Fibroblast of peridontal ligament (primary cell): Measurements from ENCODE around the gene WDFY1.

Experiments
- DNase-seq: peaks from one replicate; pipeline ENCODE4 v3.0.0-alpha.2; 2010; ENCODE audit errors: extremely low read depth

The WDFY1 gene

DNA sequence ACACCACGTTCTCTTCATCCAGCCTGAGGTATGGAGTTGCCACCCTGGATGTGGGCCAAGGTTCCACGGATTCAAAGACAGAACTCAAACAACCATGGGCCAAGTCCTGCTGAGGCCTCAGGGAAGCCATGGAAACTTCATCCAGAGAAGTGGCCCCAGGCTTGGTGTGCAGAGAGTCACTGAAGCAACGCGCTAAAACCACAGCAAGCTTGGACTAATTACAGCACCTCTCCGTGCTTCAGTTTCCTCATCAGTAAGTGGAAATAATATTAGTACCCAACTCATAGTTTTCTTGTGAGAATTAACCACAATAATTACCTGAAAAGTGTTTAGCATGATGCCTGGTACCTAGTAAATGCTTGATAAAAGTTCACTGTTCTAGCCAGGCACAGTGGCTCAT lies 88.6 kb downstream of the WDFY1 start:
- no peak for DNase-seq

DNA sequence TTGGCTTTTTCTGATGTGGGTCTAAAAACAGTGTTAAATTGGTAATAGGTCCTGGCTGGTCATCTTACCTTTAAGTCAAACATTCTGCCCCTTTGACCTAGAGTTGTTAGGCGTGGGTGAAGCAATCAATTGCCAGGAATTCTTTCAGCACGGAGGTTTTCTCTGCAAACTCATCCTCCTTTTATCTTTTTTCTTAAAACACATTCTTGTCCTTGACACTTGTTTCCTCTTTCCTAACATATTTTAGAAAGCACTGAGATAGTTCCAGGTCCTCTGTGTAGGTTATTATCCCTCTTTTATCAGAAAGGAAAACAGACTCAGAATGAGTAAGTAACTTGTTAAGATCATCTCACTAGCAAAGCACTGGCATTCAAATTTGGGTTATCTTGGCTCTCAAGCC lies 89.1 kb downstream of the WDFY1 start:
- no peak for DNase-seq

DNA sequence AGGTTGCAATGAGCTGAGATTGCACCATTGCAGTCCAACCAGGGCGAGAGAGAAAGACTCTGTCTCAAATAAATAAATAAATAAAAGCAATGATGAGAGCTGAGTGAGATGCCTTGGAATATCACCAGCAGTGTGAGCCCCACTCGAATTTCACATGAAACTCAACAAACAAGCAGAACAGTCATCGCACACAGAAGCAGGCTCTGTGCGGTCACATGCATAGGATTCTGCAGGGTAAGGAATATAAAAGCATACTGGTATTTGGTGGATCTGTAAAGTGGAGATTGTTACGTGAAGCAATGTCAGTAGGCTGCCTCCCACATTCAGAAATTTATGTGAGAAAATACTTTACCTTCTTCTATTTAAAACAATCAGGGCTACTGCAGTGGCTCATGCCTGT lies 89.7 kb downstream of the WDFY1 start:
- peak; percentile 44 for DNase-seq

DNA sequence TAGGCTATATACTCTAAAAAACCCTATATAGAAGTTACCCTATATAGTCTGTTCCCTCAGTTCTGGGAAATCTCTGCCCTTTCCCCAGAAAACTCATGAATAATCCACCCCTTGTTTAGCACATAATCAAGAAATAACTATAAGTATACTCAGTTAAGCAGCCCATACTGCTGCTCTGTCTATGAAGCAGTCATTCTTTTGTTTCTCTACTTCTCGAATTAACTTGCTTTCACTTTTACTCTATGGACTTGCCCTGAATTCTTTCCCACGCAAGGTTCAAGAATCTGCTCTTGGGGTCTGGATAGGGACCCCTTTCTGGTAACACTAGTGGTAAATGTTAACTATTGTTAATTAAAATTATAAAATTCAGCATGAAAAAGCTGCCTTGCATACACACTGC lies 90.4 kb downstream of the WDFY1 start:
- DNase-seq = no peak

GRCh38 chr2:223853425-223853837 lies 91.7 kb downstream of the WDFY1 start:
- no peak for DNase-seq

DNA sequence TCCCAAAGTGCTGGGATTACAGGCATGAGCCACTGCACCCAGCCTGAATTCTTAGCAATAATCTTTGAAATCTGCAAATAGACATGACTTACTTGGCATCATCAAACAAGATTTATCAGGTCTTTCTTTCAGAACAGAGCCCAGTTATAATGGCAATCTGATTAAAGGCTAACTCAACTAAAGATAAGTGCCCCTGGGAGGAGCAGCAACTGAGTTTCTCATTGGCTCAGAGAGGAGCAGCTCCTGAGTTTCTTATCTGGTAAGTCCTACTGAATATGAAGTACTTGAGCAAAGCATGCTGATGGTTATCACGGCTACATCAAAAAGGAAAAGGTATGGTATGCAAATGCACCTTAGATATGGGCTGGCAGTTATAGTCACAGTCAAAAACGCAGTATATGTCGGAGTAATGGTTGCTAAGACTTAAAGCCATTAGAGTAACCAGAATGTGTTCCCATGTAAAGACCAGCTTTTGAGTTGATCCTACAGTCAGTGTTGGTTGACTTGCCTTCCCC lies 92.8 kb downstream of the WDFY1 start:
- no peak for DNase-seq

DNA sequence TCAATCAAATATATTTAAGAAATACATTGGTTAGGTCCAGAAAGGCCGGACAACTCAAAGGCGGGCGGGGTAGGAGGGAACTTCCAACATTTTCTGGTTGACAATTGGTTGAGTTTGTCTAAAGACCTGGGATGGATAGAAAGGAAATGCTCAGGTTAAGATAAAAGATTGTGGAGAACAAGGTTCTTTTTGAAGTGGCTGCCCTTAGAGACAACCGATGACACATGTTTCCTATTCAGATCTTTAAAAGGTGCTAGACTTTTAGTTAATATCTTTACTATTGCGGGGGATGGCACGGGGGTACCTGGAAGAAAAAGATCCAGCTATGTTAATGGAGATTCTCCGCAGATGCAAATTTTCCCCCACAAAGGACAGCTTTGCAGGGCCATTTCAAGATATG lies 97.7 kb downstream of the WDFY1 start:
- no peak for DNase-seq

DNA sequence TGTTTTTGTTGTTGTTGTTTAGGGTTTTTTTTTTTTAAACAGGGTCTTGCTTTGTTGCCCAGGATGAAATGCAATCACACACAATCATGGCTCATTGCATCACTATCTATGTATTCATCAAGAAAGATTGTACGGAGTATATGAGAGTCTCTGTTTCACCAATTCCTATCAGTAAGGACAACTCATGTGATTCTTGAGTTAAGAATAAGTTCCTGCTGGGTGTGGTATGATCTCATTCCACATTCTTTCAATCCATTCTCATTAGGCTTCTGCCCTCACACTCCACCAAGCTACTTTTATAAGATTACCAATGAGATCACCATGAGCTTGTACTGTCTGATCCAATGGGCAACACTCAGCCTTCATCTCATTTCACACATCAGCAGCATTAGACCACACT lies 98.6 kb downstream of the WDFY1 start:
- DNase-seq = peak; percentile 88

- DNase-seq = no peak
These were observed 103.5 kb downstream of the WDFY1 start for GRCh38 chr2:223841436-223842190.

GRCh38 chr2:223837287-223838061 lies 107.7 kb downstream of the WDFY1 start, which contains the start of gene AP1S3:
Gene AP1S3, minus strand, starts transcription at chr2:223837582. Its CDS starts 132 bp downstream, at chr2:223837450.
- DNase-seq = no peak

DNA sequence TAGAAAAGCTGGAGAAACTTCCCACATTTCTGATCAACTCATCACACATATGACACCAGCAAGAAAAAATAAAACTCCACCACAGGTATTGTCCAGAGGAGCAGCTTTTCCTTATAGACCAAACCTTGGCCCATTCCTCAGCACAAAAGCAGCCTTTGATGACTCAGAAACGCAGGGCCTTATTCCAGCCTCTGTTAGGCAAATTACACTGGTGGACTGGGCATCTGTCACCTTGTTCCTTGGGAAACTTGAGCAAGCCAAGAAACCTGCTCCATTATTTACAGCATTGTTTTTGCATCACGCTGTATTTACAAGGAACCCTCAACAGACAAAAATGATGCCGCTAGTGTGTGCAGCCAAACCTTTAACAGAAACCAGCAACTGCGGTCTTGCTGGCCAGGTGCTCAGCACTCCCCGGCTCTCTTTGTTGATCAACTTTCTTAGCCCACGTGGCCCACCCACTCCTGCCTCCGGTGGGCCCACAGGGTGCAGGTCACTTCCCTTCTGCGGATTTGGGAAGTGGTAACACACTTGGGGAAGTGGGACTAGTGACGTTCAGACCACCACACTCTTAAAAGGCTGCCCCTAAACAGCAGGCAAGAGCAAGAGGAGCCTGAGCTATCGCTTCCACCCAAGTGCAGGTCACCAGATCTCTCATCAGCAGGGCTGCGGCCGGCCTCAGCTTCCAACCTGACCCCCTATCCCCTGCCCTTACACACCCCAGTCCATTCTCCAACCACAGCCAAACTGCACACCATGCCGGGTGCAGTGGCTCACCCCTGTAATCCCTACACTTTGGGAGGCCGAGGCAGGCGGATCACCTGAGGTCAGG lies 109.2 kb downstream of the WDFY1 start:
- no peak for DNase-seq

DNA sequence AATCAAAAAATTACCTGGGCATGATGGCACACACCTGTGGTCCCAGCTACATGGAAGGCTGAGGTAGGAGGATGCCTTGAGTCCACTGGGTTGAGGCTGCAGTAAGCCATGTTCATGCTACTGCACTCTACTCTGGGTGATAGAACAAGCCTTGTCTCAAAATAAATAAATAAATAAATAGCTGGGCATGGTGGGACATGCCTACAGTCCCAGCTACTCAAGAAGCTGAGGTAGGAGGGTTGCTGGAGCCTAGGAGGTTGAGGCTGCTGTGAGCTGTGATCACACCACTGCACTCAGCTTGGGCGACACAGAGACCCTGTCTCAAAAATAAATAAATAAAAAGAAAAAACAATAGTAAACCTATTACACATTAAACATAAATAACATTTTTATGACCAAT lies 110.7 kb downstream of the WDFY1 start:
- no peak for DNase-seq

DNA sequence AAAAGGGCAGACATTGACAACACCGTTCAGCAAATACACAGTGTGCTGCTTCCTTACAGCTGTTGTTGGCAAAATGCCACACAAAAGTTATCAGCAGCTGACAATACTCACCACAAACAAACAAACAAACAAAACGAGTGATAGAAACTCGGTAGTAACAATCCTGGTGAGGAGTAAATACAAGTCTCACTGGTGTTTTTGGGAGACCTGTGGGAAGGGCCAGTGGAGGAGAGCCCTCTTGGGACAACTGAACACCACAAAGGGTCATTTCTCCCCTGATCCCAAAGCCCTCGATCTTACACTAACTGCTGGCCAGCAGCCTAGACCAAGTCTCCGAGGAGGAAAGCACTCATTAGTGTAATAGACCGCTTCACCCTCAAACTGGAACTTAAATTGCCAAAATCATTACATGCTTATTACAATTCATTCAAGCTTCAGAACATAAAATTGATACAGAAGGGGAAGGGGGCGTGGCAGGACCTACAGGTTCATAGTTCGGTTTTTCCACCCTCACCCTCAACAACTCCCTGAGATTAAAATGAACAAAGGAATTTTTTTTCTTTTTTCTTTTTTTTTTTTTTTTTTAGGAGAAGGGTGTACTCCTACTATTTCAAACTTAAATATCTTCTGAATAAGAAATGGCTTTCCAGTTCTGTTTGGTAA lies 112.8 kb downstream of the WDFY1 start:
- no peak for DNase-seq

GRCh38 chr2:223829128-223829527 lies 116.0 kb downstream of the WDFY1 start:
- DNase-seq = no peak

DNA sequence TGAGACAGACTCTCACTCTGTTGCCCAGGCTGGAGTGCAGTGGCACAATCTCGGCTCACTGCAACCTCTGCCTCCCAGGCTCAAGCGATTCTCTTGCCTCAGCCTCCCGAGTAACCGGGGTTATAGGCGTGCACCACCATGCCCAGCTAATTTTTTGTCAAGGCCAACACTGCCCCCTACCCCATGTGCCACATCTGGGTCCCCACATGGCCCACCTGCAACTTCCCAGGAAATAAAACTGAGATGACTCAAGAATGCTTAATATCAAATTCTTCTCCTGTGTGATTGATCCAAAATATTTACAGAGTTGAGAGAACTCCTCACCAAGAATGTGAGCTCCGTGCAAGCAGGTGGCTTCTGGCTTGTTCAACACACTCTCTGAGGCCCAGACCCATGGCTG lies 116.8 kb downstream of the WDFY1 start:
- DNase-seq = no peak

GRCh38 chr2:223826995-223827394 lies 118.1 kb downstream of the WDFY1 start:
- no peak for DNase-seq
